Measurements from ENCODE around the gene NOC2L. TPM values are rescaled to one million over a fixed set of nuclear protein-coding genes. Genes with fewer than 3 reads are reported as not detected.

Gene NOC2L
- total RNA-seq, 1 donor: 68.1 TPM

DNA sequence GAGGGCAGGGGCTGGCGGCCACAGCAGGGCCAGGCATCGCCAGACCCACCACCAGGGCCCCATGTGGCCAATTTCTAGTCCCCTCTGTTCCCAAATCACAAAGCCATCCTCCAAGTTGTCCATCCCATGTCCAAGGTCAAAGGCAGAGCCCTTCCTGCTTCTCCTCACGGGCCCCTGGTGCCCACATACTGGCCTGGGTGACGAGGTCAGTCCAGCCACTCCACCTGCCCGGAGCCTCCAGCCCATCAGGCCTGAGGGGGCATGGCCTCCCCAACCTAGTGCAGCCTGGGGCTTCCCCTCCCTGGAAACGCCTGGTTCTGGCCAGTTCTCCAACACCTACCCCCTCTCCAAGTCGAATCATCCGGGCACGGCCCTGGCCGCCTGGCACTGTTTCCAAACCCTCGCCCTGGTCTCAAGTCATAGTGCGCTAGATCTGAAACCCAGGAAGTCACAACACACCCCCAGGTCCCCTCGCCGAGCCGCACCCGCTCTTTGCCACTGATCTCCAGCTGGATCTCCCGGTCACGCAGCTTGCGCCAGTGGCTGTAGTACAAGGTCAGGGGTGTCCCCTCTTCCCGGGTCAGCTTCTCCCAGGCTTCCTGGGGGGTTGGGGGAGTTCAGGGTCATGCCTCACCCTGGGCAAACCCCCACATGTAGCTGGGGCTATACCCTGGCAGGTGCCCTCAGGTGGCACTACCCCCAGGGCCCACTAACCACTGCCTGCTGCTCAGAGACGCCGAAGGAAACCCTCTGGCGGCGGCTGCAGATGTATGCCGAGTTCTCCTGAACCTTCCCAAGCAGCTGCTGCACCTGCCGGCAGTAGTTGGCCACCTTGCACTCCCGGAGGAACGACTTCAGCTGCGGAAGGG, 13.1 kb downstream of the NOC2L start:
- no peak for DNase-seq (ENCODE audit: low read depth in 2 of 3, low spot score in 2 of 3)

DNA sequence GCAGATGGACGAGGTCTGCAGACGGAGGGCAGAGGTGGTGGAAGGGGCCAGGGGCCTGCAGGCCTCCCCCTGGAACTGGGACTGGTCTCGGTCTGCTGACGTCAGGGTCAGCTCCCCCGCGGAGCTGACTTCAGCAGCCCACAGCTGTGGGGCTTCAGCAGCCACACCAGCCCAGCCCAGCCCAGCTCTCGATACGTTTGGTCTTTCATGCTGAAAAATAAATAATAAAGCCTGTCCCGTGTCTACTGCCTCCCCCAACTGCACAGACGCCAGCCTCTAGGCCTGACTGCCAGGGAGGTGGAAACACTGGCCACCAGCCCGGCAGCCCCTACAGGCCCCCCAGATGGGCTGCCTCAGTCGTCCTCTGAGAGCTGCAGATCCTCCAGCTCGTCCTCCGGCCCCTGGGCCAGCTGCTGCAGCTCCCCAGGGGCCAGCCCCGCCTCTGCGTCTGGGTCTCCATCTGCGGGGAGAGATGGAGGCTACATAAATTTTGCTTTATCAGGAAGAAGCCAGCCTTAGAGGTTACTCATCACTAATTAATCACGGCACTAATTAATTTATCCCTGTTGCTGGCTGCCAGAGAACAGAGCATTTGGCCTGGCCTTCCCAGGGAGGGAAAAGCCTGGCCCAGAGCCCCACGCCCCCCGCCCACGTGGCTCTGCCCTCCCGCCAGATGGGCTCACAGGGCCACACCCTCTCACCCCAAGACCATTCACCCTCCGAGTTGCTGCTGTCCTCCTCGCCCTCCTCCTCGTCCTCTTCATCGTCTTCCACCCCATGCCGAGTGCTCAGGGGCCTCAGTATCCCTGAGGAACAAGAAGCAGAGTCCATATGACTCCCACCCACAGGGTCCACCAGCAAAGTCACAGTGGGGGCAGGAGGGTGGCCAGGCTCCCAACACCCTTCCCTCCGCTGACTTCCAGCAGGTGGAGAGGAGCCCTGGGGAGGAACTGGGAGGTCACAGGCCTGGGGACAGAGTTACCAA, 14.4 kb downstream of the NOC2L start:
- DNase-seq (ENCODE audit: low read depth in 2 of 3, low spot score in 2 of 3): no peak

DNA sequence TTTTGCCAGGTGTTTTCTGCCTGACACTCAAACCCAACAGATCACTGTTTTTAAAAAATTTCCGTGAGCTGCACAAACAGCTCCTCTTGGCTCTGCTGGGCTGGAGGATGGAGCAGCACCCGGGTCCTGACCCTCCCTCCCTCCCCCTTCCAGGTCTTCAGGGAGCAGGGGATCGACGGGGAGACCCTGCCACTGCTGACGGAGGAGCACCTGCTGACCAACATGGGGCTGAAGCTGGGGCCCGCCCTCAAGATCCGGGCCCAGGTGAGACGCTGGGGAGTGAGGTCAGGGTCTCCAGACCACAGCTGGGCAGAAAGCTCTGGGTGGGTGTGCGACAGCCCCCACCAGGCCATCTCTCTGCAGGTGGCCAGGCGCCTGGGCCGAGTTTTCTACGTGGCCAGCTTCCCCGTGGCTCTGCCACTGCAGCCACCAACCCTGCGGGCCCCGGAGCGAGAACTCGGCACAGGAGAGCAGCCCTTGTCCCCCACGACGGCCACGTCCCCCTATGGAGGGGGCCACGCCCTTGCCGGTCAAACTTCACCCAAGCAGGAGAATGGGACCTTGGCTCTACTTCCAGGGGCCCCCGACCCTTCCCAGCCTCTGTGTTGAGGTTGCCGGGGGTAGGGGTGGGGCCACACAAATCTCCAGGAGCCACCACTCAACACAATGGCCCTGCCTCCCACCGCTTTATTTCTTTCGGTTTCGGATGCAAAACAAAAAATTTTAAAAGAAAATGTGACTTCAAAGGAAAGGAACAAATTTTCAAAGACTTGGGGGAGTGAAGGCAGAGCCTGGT, 15.3 kb downstream of the NOC2L start:
- DNase-seq (ENCODE audit: low read depth in 2 of 3, low spot score in 2 of 3): no peak

DNA sequence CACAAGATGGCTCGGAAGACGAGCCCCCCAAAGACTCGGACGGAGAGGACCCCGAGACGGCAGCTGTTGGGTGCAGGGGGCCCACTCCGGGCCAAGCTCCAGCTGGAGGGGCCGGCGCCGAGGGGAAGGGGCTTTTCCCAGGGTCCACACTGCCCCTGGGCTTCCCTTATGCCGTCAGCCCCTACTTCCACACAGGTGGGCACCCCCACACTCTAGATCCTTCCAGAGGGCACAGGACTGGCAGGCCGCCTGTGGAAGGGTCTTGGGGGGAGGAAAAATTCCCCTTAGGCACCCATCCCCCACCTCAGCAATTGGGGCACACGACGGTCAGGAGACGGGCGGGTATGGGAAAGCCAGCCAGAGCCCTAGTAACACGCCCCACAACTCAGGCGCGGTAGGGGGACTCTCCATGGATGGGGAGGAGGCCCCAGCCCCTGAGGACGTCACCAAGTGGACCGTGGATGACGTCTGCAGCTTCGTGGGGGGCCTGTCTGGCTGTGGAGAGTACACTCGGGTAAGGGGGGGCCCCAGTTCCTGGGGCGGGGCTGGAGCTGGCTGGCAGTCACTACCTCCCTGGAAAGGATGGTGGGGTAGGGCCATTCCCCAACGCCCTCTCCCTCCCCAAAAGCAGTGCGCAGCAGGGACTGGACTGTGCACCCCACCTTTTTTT, 16.1 kb downstream of the NOC2L start:
- no peak for DNase-seq (ENCODE audit: low read depth in 2 of 3, low spot score in 2 of 3)

DNA sequence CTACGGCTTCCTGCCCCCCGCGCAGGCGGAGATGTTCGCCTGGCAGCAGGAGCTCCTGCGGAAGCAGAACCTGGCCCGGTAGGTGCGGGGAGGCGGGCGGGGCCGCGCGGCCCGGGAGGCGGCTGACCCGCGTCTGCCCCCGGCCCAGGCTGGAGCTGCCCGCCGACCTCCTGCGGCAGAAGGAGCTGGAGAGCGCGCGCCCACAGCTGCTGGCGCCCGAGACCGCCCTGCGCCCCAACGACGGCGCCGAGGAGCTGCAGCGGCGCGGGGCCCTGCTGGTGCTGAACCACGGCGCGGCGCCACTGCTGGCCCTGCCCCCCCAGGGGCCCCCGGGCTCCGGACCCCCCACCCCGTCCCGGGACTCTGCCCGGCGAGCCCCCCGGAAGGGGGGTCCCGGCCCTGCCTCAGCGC, 16.6 kb downstream of the NOC2L start:
- no peak for DNase-seq (ENCODE audit: low read depth in 2 of 3, low spot score in 2 of 3)

DNA sequence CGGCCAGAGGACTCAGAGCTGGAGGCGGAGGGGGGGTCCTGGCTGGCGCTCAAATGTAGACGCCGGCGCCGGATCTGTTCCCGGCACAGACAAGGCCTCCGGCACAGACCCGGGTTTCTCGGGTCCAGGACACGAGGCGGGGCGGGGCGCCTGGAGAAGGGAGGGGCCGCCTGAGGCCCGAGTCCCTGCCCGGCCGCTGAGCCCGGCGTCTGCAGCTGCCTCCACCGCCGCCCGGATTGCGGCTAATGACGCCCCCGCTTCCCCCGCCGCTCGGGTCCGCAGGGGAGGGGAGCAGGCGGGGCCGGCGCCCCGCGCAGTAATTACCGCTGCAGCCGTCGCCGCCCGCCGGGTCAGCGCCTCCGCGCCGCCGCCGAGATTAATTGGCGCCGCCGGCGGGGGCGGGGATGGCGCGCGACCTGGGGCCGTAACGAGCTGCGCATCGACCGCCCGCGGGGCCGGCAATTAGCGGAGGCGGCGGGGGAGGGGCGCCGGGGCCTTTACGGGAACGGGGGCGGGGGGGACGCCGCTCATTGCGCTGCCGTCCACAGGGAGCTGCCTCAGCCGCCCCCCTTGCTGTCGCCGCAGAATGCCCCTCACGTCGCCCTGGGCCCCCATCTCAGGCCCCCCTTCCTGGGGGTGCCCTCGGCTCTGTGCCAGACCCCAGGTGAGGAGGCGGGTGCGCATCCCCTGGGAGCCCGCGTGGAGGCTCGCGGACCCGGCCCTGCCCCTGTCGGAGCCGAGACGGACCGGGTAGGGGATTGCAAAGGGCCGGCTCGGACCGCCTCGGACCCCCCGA, 17.3 kb downstream of the NOC2L start:
- DNase-seq (ENCODE audit: low read depth in 2 of 3, low spot score in 2 of 3): peak in 1 of 3 donors; percentile 53

DNA sequence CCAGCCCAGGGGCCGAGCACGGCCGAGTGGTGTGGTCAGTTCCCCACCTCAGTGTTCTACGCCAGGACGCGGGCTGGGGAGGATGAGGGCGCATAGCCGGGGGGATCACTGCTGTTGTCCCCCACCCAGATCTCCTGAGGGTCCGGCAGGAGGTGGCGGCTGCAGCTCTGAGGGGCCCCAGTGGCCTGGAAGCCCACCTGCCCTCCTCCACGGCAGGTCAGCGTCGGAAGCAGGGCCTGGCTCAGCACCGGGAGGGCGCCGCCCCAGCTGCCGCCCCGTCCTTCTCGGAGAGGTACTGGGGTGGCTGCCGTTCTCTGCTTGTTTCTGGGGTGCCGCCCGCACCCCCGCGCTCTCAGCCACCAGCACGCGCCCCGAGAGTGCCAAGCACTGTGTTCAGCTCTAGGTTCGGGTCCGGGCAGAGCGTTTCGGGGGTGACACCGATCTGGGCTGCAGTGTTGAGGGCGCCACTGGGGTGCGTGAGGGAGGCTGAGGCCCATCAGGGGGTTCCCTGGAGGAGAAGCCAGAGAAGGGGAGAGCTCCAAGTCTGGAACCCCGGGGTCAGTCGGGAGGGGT, 18.0 kb downstream of the NOC2L start:
- DNase-seq (ENCODE audit: low read depth in 2 of 3, low spot score in 2 of 3): no peak

DNA sequence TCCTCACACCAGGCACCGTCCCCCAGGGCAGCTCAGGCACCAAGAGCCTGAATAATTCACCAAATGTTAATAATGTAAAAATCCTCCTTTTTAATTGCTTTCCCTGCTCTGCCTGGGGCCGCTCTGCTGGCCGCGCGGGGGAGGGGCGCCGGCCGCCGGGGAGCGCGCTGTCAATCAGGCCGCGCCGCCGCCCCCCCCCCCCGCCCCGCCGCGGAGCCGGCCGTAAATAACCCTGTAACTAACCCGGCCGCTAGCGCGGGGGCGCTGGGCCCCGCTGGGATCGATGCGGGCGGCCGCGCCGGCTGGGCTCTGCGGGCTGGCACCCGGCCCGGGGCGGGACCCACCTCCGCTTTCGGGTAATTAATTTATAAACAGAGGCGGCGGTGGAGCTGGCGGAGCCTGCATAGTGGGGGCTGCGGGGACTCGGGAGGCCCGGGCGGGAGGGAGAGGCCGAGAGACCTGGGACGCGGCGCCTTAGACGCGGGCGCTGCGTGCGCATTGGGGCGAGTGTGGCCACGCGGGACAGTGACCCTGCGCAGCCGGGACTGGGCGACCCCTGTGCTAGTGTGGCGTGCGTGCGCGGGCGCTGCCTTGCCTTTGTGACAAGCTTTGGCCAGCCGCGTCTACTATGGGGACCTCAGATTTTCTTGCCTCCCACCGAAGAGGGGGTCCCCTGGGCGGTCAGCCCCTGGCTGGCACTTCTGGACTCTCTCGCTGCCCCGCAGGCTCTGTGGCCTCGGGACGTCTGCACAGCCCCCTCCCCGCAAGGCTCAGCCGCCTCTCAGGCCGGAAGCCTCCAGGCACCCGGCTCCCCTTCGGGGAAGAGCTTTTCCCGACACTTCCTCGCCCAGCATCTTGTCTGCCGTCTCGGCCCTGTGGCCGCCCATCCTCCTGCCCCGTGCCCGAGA, 18.7 kb downstream of the NOC2L start:
- peak in 2 of 3 donors; percentile 56 to 65 for DNase-seq (ENCODE audit: low read depth in 2 of 3, low spot score in 2 of 3)

DNA sequence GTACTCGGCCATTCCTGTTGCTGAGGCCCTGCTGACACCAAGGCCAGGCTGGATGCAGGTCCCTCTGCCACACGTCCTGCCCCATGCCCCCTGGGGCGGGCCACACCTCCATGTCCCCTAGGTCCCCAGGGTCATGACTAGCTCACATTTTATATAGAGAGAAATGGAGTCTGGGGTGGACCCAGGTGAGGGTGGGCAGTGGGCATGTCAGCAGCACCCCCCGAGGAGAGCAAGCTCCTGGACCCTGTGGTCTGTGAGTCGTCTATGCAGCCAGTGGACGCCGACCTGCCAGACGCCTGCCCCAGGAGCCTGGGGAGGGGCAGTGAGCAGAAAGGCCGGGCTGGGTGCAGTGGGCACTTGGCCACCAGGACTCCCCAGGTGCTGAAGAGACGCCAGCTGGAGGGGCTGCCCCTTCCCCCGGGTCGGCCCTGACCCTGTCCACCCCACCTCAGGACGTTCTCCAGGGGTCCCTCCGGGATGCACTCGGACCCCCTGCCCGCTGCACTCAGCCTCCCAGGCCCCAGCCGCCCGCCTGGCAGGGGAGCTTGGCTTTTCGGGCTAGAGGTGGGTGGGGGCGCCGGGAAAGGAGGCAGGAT, 19.4 kb downstream of the NOC2L start:
- no peak for DNase-seq (ENCODE audit: low read depth in 2 of 3, low spot score in 2 of 3)

DNA sequence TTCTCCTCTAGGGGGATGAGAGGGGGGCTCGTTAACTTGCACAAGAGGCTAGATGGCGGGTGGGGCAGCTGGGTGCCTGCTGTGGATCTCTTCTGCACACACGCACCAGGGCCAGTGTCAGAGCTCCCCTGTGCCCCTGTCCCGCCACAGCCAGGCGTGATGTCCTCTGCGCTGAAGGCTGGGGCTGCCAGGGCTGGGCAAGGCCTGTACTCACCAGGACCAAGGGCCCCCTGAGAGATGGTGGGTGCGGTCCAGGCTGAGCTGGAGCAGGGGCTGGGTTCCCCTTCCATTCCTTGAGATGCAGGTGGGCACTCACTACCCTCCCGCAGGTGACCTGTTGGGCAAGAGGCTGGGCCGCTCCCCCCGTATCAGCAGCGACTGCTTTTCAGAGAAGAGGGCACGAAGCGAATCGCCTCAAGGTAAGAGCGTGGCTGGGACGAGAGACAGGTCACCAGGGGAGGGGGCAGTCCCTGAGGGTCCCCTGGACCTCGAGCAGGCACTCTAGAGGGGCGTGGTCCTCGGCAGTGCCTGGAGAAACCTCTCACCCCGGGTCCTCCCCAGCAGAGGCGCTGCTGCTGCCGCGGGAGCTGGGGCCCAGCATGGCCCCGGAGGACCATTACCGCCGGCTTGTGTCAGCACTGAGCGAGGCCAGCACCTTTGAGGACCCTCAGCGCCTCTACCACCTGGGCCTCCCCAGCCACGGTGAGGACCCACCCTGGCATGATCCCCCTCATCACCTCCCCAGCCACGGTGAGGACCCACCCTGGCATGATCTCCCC, 20.2 kb downstream of the NOC2L start:
- no peak for DNase-seq (ENCODE audit: low read depth in 2 of 3, low spot score in 2 of 3)

DNA sequence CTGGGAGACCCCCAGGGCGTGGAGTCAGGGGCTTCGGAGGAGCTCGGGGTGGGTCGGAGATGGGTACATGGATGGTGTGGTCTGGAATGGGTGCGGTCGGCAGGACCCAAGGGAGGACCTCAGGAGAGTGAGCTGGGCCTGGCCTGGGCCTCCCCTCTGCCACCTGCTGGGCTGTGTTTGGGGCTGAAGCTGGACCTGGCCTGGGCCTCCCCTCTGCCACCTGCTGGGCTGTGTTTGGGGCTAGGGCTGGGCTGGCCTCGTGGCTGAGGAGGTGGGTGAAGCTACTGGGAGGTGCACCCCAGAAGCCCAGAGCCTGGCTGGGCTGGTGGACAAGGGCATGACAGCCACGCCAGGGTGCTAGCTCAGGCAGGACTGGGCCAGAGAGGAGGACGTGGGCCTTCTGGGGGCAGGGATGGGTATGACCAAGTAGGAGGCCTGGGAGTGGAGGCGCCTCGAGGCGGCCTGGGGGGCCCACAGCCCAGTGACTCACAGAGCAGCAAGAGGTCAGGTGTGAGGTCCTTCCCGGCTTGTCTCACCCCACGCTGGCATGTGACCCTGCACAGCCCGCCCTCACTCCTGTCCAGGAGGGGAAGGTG, 20.9 kb downstream of the NOC2L start:
- peak in 2 of 3 donors; percentile 49 to 59 for DNase-seq (ENCODE audit: low read depth in 2 of 3, low spot score in 2 of 3)

DNA sequence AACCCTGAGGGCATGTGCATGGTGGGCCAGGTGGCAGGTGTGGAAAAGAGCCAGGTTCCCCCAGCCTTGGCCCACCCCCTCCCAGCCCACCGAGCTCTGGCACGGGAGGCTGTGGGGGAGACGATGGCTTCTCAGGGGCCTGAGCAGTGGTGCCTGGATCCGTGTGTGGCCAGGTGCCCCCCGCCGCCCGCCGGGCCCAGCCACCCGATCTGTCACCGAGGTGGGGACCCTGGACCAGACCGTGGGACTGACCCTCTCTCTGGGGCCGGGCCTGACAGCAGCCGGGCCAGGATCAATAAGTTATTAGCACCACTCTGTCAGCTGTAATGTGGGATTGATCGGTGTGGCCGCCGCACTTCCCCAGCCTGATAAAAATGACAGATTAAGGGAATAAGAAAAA, 21.5 kb downstream of the NOC2L start:
- DNase-seq (ENCODE audit: low read depth in 2 of 3, low spot score in 2 of 3): no peak

DNA sequence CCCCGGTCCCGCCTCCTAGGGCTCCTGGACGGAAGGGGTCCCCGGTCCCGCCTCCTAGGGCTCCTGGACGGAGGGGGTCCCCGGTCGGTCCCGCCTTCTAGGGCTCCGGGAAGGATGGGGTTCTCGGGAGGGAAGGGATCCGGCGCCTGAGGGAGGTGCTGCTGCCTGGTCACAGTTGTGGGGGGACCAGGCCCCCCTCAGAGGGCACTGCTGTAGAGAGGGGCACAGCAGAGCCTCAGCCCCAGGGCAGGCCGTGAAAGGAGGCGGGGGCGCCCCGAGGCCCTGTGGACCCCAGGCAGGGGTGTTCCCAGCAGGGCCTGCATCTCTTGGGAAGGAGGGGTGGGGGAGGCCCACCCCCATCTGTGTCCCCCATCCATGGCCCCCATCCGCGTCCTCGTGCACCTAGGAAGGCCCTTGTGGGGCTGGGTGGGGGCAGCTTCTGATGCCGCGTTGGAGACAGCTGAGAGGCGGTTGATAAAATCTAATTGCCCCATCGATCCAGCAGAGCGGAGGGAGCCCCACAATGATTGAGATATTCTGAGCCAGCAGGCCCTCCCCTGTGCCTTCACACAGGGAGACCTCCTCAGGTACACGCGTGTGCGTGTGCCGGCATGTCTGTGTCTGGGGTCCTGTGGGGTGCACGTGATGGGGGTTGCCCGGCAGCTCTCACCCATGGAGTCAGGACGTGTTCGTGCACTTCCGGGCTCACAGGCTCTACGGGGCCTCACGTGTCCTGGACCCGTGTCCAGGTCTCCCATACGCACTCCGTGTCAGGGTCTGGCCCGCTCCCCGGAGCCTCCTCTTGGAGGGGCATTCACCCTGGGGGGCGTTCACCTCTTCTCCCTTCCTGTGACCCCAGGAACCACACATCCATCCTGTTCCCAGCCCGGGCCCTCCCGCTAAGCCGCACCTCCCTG, 22.4 kb downstream of the NOC2L start:
- DNase-seq (ENCODE audit: low read depth in 2 of 3, low spot score in 2 of 3): no peak

DNA sequence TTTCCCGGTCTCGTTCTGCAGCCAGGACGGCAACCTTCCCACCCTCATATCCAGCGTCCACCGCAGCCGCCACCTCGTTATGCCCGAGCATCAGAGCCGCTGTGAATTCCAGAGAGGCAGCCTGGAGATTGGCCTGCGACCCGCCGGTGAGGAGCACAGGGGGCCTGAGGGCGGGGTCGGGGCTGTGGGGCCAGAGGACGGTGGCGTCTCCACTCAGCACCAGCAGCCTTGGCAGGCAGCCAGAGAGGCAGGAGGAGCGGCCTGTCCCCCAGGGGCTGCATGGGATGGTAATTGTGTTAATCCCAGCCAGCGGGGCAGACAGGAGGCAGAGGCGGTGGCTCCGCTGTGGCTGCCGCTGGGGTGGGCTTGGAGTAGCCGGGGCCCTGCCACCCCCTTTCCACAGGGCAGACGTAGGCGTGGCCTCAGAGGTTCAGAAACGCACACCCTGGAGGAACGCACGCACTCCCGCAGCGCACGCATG, 23.3 kb downstream of the NOC2L start:
- DNase-seq (ENCODE audit: low read depth in 2 of 3, low spot score in 2 of 3): peak in 1 of 3 donors; percentile 40
